GM21423 (cell line): Measurements from ENCODE around the gene SEPTIN7.

Experiments used
- ATAC-seq: cut with Tn5 transposase; IDR thresholded peaks from one replicate; pipeline ENCODE4 v1.9.1; 2021; ENCODE audit warnings: mild to moderate bottlenecking, moderate library complexity; ENCODE audit not compliant: unreplicated experiment

The SEPTIN7 gene

GRCh38 chr7:35826751-35827150 is 25.9 kb downstream of the SEPTIN7 start:
- ATAC-seq, result no peak

GRCh38 chr7:35828817-35829216 is 28.0 kb downstream of the SEPTIN7 start:
- ATAC-seq, result no peak

- no peak for ATAC-seq
Measured at GRCh38 chr7:35831208-35831607, 30.4 kb downstream of the SEPTIN7 start.

- ATAC-seq, result no peak
Measured at GRCh38 chr7:35839860-35840854, 39.3 kb downstream of the SEPTIN7 start.

GRCh38 chr7:35846816-35847412 is 46.1 kb downstream of the SEPTIN7 start:
- ATAC-seq, result no peak

- ATAC-seq, result no peak
Measured at GRCh38 chr7:35848725-35849124, 47.9 kb downstream of the SEPTIN7 start.

GRCh38 chr7:35849158-35849831 is 48.4 kb downstream of the SEPTIN7 start:
- ATAC-seq, result no peak

- ATAC-seq, result no peak
Measured at GRCh38 chr7:35849954-35850353, 49.1 kb downstream of the SEPTIN7 start.
